ENCODE results near the gene TBC1D22A. TPM values are rescaled to one million over a fixed set of nuclear protein-coding genes. Genes with fewer than 3 reads are reported as not detected.

Gene TBC1D22A
- total RNA-seq, 4 donors from 2014 or later = 16.2 to 22.2 (median 17.8) TPM

DNA sequence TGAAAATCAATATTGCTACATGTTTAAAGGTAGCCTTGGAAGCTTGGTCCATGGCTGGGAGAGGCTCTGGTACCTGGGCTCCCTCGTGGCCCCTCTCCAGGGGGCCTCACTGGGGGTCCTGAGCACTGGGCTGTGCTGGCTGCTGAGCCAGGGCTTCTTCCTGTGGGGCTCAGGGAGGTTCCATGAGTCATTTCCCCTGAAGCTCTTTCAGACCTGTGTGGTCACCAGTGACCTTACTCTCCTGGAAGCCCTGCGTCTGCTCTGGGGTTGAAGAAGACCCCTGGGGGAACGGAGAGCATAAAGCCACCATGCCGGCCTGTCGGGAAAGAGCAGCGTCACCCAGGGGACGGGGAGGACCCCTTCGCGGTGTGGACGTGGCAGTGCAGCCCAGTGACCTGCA is 389.0 kb downstream of the TBC1D22A start:
- no peaks in the 10 kb centered on the region for H3K27me3 ChIP-seq

DNA sequence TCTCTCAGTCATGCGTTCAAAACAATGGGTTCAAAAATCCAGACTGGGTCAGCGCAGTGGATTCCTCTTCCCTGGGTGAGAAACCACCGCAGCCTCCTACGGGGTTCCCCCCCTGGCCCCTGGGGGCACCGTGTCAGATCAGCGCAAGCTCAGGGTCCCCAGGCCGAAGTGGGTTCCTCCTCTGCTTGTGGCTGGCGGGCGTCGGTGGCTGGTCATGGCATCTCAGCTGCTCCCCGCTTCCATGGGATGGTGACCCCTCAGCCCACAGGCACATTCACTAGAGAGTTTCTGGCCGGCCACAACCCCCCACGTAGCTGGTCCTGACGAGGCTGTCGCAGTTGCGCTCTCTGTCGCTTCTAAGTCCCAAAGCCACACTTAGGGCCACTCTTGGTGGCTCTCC is 389.8 kb downstream of the TBC1D22A start:
- H3K27ac ChIP-seq = no peak overlapping the region
- 92 to 94% methylated on average over 2 to 5 of the region's 17 CpGs for WGBS, 2 donors (ENCODE audit: low coverage in 1 of 2)
- ATAC-seq = no peak

More for the DNA sequence above, 389.0 kb downstream of the TBC1D22A start:
- TF ChIP-seq, protein P1, sequence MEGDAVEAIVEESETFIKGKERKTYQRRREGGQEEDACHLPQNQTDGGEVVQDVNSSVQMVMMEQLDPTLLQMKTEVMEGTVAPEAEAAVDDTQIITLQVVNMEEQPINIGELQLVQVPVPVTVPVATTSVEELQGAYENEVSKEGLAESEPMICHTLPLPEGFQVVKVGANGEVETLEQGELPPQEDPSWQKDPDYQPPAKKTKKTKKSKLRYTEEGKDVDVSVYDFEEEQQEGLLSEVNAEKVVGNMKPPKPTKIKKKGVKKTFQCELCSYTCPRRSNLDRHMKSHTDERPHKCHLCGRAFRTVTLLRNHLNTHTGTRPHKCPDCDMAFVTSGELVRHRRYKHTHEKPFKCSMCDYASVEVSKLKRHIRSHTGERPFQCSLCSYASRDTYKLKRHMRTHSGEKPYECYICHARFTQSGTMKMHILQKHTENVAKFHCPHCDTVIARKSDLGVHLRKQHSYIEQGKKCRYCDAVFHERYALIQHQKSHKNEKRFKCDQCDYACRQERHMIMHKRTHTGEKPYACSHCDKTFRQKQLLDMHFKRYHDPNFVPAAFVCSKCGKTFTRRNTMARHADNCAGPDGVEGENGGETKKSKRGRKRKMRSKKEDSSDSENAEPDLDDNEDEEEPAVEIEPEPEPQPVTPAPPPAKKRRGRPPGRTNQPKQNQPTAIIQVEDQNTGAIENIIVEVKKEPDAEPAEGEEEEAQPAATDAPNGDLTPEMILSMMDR (IDR thresholded peaks at IDR 0.05) = no peak
- TF ChIP-seq POLR2AphosphoS5 (IDR thresholded peaks at IDR 0.05) (no peak), POLR2A (IDR thresholded peaks at IDR 0.05) (no peak), EP300 (IDR thresholded peaks at IDR 0.05) (no peak)
- H3K4me1 ChIP-seq = peaks cover 0 to 32% (median 6%) of the 10 kb centered on the region in 3 donors
- WGBS, 2 donors (ENCODE audit: low coverage in 1 of 2) = 100% methylated on average over 3 of the region's 10 CpGs; no CpG with 5 or more reads in 1 of the 2 donors
- no peak overlapping the region for H3K4me3 ChIP-seq
- H3K27ac ChIP-seq = no peak overlapping the region
- ATAC-seq = no peak
- no peaks in the 10 kb centered on the region for H3K9me3 ChIP-seq
- no peaks in the 10 kb centered on the region for H3K36me3 ChIP-seq

DNA sequence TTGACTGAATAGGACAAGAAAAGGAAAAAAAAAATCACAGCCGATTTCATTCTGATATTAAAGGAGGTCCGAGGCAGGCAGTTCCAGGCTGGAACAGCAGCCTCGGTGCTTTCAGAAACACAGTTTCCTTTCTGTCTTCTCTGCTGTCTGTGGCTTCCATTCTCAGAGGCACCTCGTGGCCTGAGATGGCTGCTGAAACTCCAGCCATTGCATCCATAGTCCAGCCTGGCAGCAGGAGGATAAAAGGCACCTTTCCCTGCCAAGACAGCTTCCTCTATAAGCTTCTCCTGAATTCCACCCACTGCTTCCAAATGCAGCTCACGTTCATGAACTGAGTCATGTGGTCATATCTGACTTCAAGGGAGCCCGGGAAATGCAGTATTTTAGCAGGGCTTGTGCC is 390.5 kb downstream of the TBC1D22A start:
- no peak for ATAC-seq
- WGBS, 2 donors (ENCODE audit: low coverage in 1 of 2) = 63 to 67% methylated on average over 2 to 3 of the region's 6 CpGs
- H3K9me3 ChIP-seq = no peaks in the 10 kb centered on the region
- no peaks in the 10 kb centered on the region for H3K36me3 ChIP-seq
- no peak overlapping the region for H3K27ac ChIP-seq
- TF ChIP-seq, protein P1 (IDR thresholded peaks at IDR 0.05) = no peak
- TF ChIP-seq EP300 (IDR thresholded peaks at IDR 0.05) (no peak), POLR2AphosphoS5 (IDR thresholded peaks at IDR 0.05) (no peak), POLR2A (IDR thresholded peaks at IDR 0.05) (no peak)
- H3K27me3 ChIP-seq = no peaks in the 10 kb centered on the region
- no peak overlapping the region for H3K4me3 ChIP-seq
- H3K4me1 ChIP-seq = peaks cover 0 to 32% (median 6%) of the 10 kb centered on the region in 3 donors

More for the DNA sequence above, 389.8 kb downstream of the TBC1D22A start:
- TF ChIP-seq EP300 (IDR thresholded peaks at IDR 0.05) = no peak
- Histone ChIP-seq H3K4me3 (no peak overlapping the region), H3K4me1 (peaks cover 0 to 32% (median 6%) of the 10 kb centered on the region in 3 donors), H3K27me3 (no peaks in the 10 kb centered on the region), H3K9me3 (no peaks in the 10 kb centered on the region), H3K36me3 (no peaks in the 10 kb centered on the region)

DNA sequence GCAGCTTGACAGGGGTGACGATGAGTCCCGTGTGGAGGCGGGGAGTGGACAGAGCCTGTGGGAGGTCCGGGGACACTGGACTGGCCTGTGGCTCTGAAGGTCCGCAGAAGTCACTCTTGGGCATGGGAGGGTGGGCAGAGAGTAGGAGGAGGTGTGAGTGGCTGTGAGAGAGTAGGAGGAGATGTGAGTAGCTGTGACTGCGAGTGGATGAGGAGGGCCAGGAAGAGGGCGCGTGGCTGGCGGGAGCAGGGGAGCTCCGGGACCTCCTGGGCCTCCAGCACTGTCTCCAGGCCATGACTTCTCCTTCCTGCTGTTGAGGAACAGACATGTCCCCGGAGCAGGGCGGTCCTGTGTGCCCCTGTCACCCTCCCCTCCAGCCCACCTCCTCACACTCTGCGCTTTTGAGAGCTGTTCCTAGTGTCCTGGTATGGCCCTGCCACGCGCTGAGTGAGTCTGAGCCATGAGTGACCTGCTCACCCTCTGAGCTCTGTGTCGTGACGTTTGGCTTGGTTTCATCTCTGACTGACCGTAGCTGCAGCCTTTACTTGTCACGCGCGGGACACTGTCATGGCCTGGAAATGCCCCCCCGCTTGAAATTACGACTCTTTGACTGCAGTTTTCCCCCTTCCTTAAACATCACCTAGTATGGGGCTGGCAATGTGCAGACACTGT is 391.5 kb downstream of the TBC1D22A start:
- Histone ChIP-seq H3K4me3 (peak overlapping the region in 1 of 2 donors; percentile 45), H3K9me3 (no peaks in the 10 kb centered on the region), H3K36me3 (peaks cover 0 to 8% of the 10 kb centered on the region in 2 donors), H3K4me1 (peaks cover 0 to 27% (median 6%) of the 10 kb centered on the region in 3 donors), H3K27ac (peak overlapping the region in 2 of 4 donors; percentile 57 to 65), H3K27me3 (no peaks in the 10 kb centered on the region)
- WGBS, 2 donors (ENCODE audit: low coverage in 1 of 2) = 77% methylated on average over 10 of the region's 23 CpGs; no CpG with 5 or more reads in 1 of the 2 donors
- TF ChIP-seq EP300 (IDR thresholded peaks at IDR 0.05) (no peak), POLR2A (IDR thresholded peaks at IDR 0.05) (no peak), POLR2AphosphoS5 (IDR thresholded peaks at IDR 0.05) (no peak)
- TF ChIP-seq, protein P1 (IDR thresholded peaks at IDR 0.05) = no peak
- no peak for ATAC-seq

DNA sequence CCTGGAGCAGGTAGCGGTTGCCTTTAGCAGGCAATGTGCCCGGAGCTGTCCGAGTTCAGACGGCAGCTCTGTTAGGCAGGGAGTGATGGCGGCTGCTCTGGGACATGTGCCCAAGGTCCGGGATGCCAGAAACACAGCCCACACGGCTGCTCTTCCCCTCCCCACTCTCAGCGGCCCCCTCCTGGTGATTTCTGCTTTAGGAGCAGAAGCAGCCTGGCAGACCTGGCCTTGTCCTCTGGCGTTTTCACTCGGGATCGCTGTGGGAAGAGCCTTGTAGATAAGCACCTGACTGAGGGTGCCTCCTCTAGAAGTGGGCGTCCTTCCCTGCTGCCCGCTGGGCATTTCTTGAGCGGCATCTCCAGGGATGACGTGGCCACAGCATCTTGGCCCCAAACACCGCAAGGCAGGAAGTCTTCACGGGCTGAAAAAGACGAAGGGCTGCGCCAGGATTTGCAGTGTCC is 392.2 kb downstream of the TBC1D22A start:
- peak overlapping the region in 1 of 2 donors; percentile 45 for H3K4me3 ChIP-seq
- no peaks in the 10 kb centered on the region for H3K27me3 ChIP-seq
- H3K4me1 ChIP-seq = peaks cover 0 to 20% (median 6%) of the 10 kb centered on the region in 3 donors
- peaks cover 0 to 8% of the 10 kb centered on the region in 2 donors for H3K36me3 ChIP-seq
- WGBS, 2 donors (ENCODE audit: low coverage in 1 of 2) = 0% methylated on average over 1 of the region's 19 CpGs; no CpG with 5 or more reads in 1 of the 2 donors
- TF ChIP-seq POLR2A (IDR thresholded peaks at IDR 0.05) = no peak
- TF ChIP-seq, protein P1 (IDR thresholded peaks at IDR 0.05) = peak in 2 of 4 experiments; percentile 12
- no peak for TF ChIP-seq EP300 (IDR thresholded peaks at IDR 0.05)
- no peaks in the 10 kb centered on the region for H3K9me3 ChIP-seq
- ATAC-seq = peak; percentile 72
- peak overlapping the region in 3 of 4 donors; percentile 52 to 65 (median 57) for H3K27ac ChIP-seq

Data from gastroesophageal sphincter (tissue), 4 donors.